Measurements from ENCODE around the gene ELAC2.

Gene ELAC2

GRCh38 chr17:13017655-13018459 is at the start of gene ELAC2:
TSS of gene ELAC2 (minus strand) at chr17:13018027. CDS start at chr17:13017947, 80 bp downstream.
- DNase-seq (ENCODE audit: low read depth) = peak; percentile 90

- no peak for DNase-seq (ENCODE audit: low read depth)
Measured at GRCh38 chr17:13065032-13065431, 47.2 kb upstream of the ELAC2 start.

- DNase-seq (ENCODE audit: low read depth) = no peak
Measured at GRCh38 chr17:13055131-13055530, 37.3 kb upstream of the ELAC2 start.

GRCh38 chr17:13054666-13055065 is 36.8 kb upstream of the ELAC2 start:
- DNase-seq (ENCODE audit: low read depth) = no peak

- DNase-seq (ENCODE audit: low read depth) = no peak
Measured at GRCh38 chr17:13051915-13052314, 34.1 kb upstream of the ELAC2 start.

GRCh38 chr17:13047011-13047606 is 29.3 kb upstream of the ELAC2 start:
- DNase-seq (ENCODE audit: low read depth) = no peak

- DNase-seq (ENCODE audit: low read depth) = no peak
Measured at GRCh38 chr17:13046361-13046760, 28.5 kb upstream of the ELAC2 start.

- DNase-seq (ENCODE audit: low read depth) = no peak
Measured at GRCh38 chr17:13044572-13045065, 26.8 kb upstream of the ELAC2 start.

- no peak for DNase-seq (ENCODE audit: low read depth)
Measured at GRCh38 chr17:13038931-13039665, 21.3 kb upstream of the ELAC2 start.

GRCh38 chr17:13036751-13037150 is 18.9 kb upstream of the ELAC2 start:
- DNase-seq (ENCODE audit: low read depth) = no peak

- no peak for DNase-seq (ENCODE audit: low read depth)
Measured at GRCh38 chr17:13035420-13035819, 17.6 kb upstream of the ELAC2 start.

- no peak for DNase-seq (ENCODE audit: low read depth)
Measured at GRCh38 chr17:13031718-13032350, 14.0 kb upstream of the ELAC2 start.

- no peak for DNase-seq (ENCODE audit: low read depth)
Measured at GRCh38 chr17:13030459-13031300, 12.9 kb upstream of the ELAC2 start.

- no peak for DNase-seq (ENCODE audit: low read depth)
Measured at GRCh38 chr17:13030056-13030455, 12.2 kb upstream of the ELAC2 start.

- DNase-seq (ENCODE audit: low read depth) = no peak
Measured at GRCh38 chr17:13029340-13029739, 11.5 kb upstream of the ELAC2 start.

- no peak for DNase-seq (ENCODE audit: low read depth)
Measured at GRCh38 chr17:13027246-13027645, 9.4 kb upstream of the ELAC2 start.

- DNase-seq (ENCODE audit: low read depth) = no peak
Measured at GRCh38 chr17:13025687-13026086, 7.9 kb upstream of the ELAC2 start.

GRCh38 chr17:13025258-13025627 is 7.4 kb upstream of the ELAC2 start:
- no peak for DNase-seq (ENCODE audit: low read depth)

- peak; percentile 28 for DNase-seq (ENCODE audit: low read depth)
Measured at GRCh38 chr17:13024526-13025257, 6.9 kb upstream of the ELAC2 start.

- no peak for DNase-seq (ENCODE audit: low read depth)
Measured at GRCh38 chr17:13024016-13024415, 6.2 kb upstream of the ELAC2 start.
